Endothelial cell of umbilical vein (primary cell): Measurements from ENCODE around the gene NEK3. TPM values are rescaled to one million over a fixed set of nuclear protein-coding genes. Genes with fewer than 3 reads are reported as not detected.

ENCODE experiments used
- BruUV-seq: library from RNA; stranded (reverse); fragments of 400-500 nt; replicated peaks from 2 replicates; lab custom pipeline; 2021; lab: Mats Ljungman, UMichigan
- CTCF ChIA-PET: fragments of 300-600, 350-600 bp; sonication (Branson Sonifier 250); formaldehyde crosslinking; loops from one replicate; lab custom pipeline; 2021; ENCODE audit warnings: antibody characterized with exemption, inconsistent platforms; lab: Charles Lee
- POLR2A ChIA-PET: fragments of 300-600, 350-600 bp; sonication (Branson Sonifier 250); formaldehyde crosslinking; loops from one replicate; lab custom pipeline; 2021; ENCODE audit warnings: antibody characterized with exemption, inconsistent platforms; lab: Charles Lee
- DNase-seq: peaks from one replicate; pipeline ENCODE4 v3.0.0-alpha.2; 2011; ENCODE audit warnings: low read depth, low spot score
- FAIRE-seq: peaks from 2 replicates; lab custom pipeline; 2011; peaks lifted over from hg19 to GRCh38; lab: Jason Lieb, UNC
- H2AFZ ChIP-seq: 2 replicates; pipeline ENCODE4 v1.6.0; 2012; ENCODE audit warnings: low read depth, low read length, control low read depth, inconsistent platforms
- H3K27ac ChIP-seq: 2 replicates; pipeline ENCODE4 v1.5.1; 2011; ENCODE audit warnings: low read depth, mild to moderate bottlenecking, control low read depth, low read length, moderate library complexity; ENCODE audit not compliant: insufficient read depth
- H3K27me3 ChIP-seq, 2 experiments: 2 replicates each; pipeline versions ENCODE4 v1.6.0 to v1.6.1; 2011; ENCODE audit warnings: low read length in 2 of 2, mixed read lengths in 1 of 2; ENCODE audit not compliant: control insufficient read depth in 2 of 2, insufficient read depth in 2 of 2
- H3K36me3 ChIP-seq, 2 experiments: 2 replicates in 1 of 2; 3 replicates in 1 of 2; pipeline ENCODE4 v1.5.1; 2011; ENCODE audit warnings: low read length in 2 of 2, mild to moderate bottlenecking in 1 of 2, moderate library complexity in 1 of 2; ENCODE audit not compliant: control insufficient read depth in 2 of 2, insufficient read depth in 2 of 2; ENCODE audit errors: extremely low read depth in 1 of 2
- H3K4me1 ChIP-seq: 3 replicates; pipeline ENCODE4 v1.5.1; 2011; ENCODE audit warnings: mild to moderate bottlenecking, low read length; ENCODE audit not compliant: control insufficient read depth, insufficient read depth; ENCODE audit errors: extremely low read depth
- H3K4me2 ChIP-seq: 2 replicates; pipeline ENCODE4 v1.6.1; 2011; ENCODE audit warnings: low read length, control low read depth, mixed read lengths; ENCODE audit not compliant: insufficient read depth
- H3K4me3 ChIP-seq, 3 experiments: fragments of 200-600 bp in 1 of 3; sonication (generic), shearing (Covaris generic) in 1 of 3; replicated peaks in 1 of 3; 2 replicates each; pipeline ENCODE4 v1.5.1; 2011 to 2016; ENCODE audit warnings: control low read depth in 3 of 3, low read length in 3 of 3, mild to moderate bottlenecking in 2 of 3, inconsistent platforms in 1 of 3, low read depth in 1 of 3, moderate library complexity in 1 of 3; ENCODE audit not compliant: insufficient read depth in 1 of 3
- H3K79me2 ChIP-seq: 2 replicates; pipeline ENCODE4 v1.6.0; 2012; ENCODE audit warnings: low read length, inconsistent platforms; ENCODE audit not compliant: control insufficient read depth, insufficient read depth
- H3K9ac ChIP-seq: replicated peaks from 2 replicates; pipeline ENCODE3; 2011; ENCODE audit warnings: low read length, control low read depth; ENCODE audit not compliant: insufficient read depth; ENCODE audit errors: extremely low read depth
- H3K9me1 ChIP-seq: replicated peaks from 3 replicates; pipeline ENCODE4 v1.6.0; 2011; ENCODE audit warnings: mild to moderate bottlenecking, low read length; ENCODE audit not compliant: control insufficient read depth, insufficient read depth; ENCODE audit errors: extremely low read depth
- H3K9me3 ChIP-seq: replicated peaks from 2 replicates; pipeline ENCODE4 v1.5.1; 2012; ENCODE audit warnings: low read length, inconsistent platforms; ENCODE audit not compliant: control insufficient read depth, insufficient read depth
- H4K20me1 ChIP-seq: replicated peaks from 2 replicates; pipeline ENCODE3; 2011; ENCODE audit warnings: mild to moderate bottlenecking, low read length; ENCODE audit not compliant: control insufficient read depth, insufficient read depth; ENCODE audit errors: extremely low read depth
- EZH2 ChIP-seq: IDR thresholded peaks from 2 replicates; pipeline ENCODE4 v1.6.1; 2012; ENCODE audit warnings: borderline replicate concordance, low read depth, mild to moderate bottlenecking, moderate library complexity, low read length, inconsistent platforms; ENCODE audit not compliant: severe bottlenecking
- FOS ChIP-seq: IDR thresholded peaks from 2 replicates; pipeline ENCODE4 v1.6.1; 2011; ENCODE audit warnings: mild to moderate bottlenecking, low read length, moderate library complexity, borderline replicate concordance; ENCODE audit not compliant: insufficient read depth
- JUN ChIP-seq: IDR thresholded peaks from 2 replicates; pipeline ENCODE4 v1.6.1; 2011; ENCODE audit warnings: borderline replicate concordance, low read depth; ENCODE audit not compliant: insufficient read length, insufficient read depth
- POLR2AphosphoS5 ChIP-seq: IDR thresholded peaks from 2 replicates; pipeline ENCODE4 v1.6.1; 2012; ENCODE audit warnings: low read depth, mild to moderate bottlenecking, control low read depth, low read length, moderate library complexity; ENCODE audit not compliant: insufficient read depth
- dilution Hi-C: fragments of 300-500 bp; cut with MboI; formaldehyde crosslinking; loops from one replicate; pipeline ENCODE4 v1.15.0; 2019; ENCODE audit warnings: low sequenced_read_pairs; ENCODE audit not compliant: extremely low pct_ligation_motif_present
- intact Hi-C: fragments of 100-400 bp; cut with micrococcal nuclease; formaldehyde crosslinking; loops from one replicate; pipeline ENCODE4 v1.10.0; 2022
- polyA plus RNA-seq, 4 experiments: library from polyadenylated mRNA; depleted of rRNA in 3 of 4; stranded (reverse) in 3 of 4; unstranded in 1 of 4; fragments of >200 nt; gene quantifications; 2 replicates each; pipeline versions ENCODE4 v1.2.1 to v1.2.3, GENCODE V29; 2011 to 2012; ENCODE audit warnings: missing spikeins in 1 of 4
- total RNA-seq: library from RNA; stranded (reverse); gene quantifications from 2 replicates; pipeline ENCODE4 v1.2.3, GENCODE V29; 2021
- TF ChIP-seq, protein P1 (sequence below), 2 donors: IDR thresholded peaks; 1 replicate in 1 of 2; 2 replicates in 1 of 2; pipeline ENCODE4 v1.5.1; 2011; ENCODE audit warnings: low read length in 2 of 2, mild to moderate bottlenecking in 2 of 2, moderate library complexity in 2 of 2, control low read depth in 1 of 2, inconsistent platforms in 1 of 2, low read depth in 1 of 2; ENCODE audit not compliant: insufficient read depth in 1 of 2; ENCODE audit errors: extremely low read depth in 1 of 2

The NEK3 gene
- total and polyA plus RNA-seq, 2 donors (not counting 3 experiments of a cell fraction or from before 2014, with no cell fraction given) = 10.3 to 13.8 TPM

DNA sequence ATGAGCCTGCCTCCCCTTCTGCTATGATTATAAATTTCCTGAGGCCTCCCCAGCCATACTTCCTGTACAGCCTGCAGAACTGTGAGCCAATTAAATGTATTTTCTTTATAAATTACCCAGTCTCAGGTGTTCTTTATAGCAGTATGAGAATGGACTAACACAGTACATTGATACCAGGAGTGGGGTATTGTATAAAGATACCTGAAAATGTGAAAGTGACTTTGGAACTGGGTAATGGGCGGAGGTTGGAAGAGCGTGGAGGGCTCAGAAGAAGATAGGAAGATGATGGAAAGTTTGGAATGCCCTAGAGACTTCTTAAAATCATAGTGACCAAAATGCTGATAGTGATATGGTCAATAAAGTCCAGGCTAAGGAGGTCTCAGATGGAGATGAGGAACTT, 63.3 kb downstream of the NEK3 start:
- Histone ChIP-seq H3K9ac (no peak overlapping the region), H4K20me1 (no peaks in the 10 kb centered on the region), H3K79me2 (no peaks in the 10 kb centered on the region), H3K4me2 (no peak overlapping the region), H3K4me1 (no peaks in the 10 kb centered on the region), H3K4me3 (no peak overlapping the region), H3K27me3 (peaks cover 0 to 3% of the 10 kb centered on the region in 2 experiments), H3K9me1 (no peaks in the 10 kb centered on the region), H3K36me3 (no peaks in the 10 kb centered on the region), H3K9me3 (no peaks in the 10 kb centered on the region), H2AFZ (no peak overlapping the region), H3K27ac (no peak overlapping the region)
- dilution Hi-C loops = no loop called here
- no TSS peak for BruUV-seq
- CTCF ChIA-PET = no interaction called here
- POLR2A ChIA-PET = no interaction called here
- TF ChIP-seq JUN (no peak), FOS (no peak), POLR2AphosphoS5 (no peak)
- TF ChIP-seq, protein P1, sequence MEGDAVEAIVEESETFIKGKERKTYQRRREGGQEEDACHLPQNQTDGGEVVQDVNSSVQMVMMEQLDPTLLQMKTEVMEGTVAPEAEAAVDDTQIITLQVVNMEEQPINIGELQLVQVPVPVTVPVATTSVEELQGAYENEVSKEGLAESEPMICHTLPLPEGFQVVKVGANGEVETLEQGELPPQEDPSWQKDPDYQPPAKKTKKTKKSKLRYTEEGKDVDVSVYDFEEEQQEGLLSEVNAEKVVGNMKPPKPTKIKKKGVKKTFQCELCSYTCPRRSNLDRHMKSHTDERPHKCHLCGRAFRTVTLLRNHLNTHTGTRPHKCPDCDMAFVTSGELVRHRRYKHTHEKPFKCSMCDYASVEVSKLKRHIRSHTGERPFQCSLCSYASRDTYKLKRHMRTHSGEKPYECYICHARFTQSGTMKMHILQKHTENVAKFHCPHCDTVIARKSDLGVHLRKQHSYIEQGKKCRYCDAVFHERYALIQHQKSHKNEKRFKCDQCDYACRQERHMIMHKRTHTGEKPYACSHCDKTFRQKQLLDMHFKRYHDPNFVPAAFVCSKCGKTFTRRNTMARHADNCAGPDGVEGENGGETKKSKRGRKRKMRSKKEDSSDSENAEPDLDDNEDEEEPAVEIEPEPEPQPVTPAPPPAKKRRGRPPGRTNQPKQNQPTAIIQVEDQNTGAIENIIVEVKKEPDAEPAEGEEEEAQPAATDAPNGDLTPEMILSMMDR (IDR thresholded peaks at IDR 0.05; ENCODE audit: extremely low read depth in 1 of 2, insufficient read depth in 1 of 2, low read depth in 1 of 2, low read length in 2 of 2) = no peak
- intact Hi-C loops = no loop called here
- DNase-seq (no peak), FAIRE-seq (no peak)

DNA sequence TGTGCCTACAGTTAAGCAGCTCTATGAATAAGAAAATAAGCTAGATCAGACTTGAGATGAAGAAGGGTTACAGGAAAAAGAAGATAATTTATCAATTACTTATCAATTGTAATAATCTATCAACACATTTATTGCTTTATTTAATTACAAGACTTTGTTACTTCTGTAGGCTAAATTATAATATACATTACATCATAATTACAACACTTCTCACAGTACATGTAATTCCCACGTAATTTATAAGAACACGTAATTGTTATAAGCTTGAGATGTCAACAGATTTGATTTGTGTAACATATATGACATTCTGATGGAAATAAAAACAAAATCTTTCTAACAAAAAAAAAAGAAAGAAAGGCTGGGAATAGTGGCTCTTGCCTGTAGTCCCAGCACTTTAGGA, 67.3 kb downstream of the NEK3 start:
- no peak overlapping the region for H2AFZ ChIP-seq
- no TSS peak for BruUV-seq
- peaks cover 0 to 3% of the 10 kb centered on the region in 2 experiments for H3K27me3 ChIP-seq
- H3K79me2 ChIP-seq = no peaks in the 10 kb centered on the region
- H3K9me1 ChIP-seq = no peaks in the 10 kb centered on the region
- CTCF ChIA-PET = no interaction called here
- POLR2A ChIA-PET = no interaction called here
- TF ChIP-seq EZH2 = no peak
- intact Hi-C loops = no loop called here
- FAIRE-seq = no peak
- H3K36me3 ChIP-seq = no peaks in the 10 kb centered on the region
- no peaks in the 10 kb centered on the region for H4K20me1 ChIP-seq
- H3K4me2 ChIP-seq = no peak overlapping the region
- H3K9me3 ChIP-seq = no peaks in the 10 kb centered on the region
- dilution Hi-C loops = no loop called here
- no peak overlapping the region for H3K27ac ChIP-seq
- DNase-seq = no peak
- H3K4me3 ChIP-seq = no peak overlapping the region
- no peaks in the 10 kb centered on the region for H3K4me1 ChIP-seq
- H3K9ac ChIP-seq = no peak overlapping the region
